Calu3 (cell line): ENCODE data around the gene CD302. TPM values are rescaled to one million over a fixed set of nuclear protein-coding genes. Genes with fewer than 3 reads are reported as not detected.
A peak's percentile ranks its signal among the peaks of the same experiment; 100 is the strongest.

Experiments
- BruUV-seq: library from RNA; stranded (reverse); fragments of 400-500 nt; replicated peaks from 2 replicates; lab custom pipeline; 2021; lab: Mats Ljungman, UMichigan
- CTCF ChIA-PET: fragments of 300-600 bp; sonication (Branson Sonifier 250); formaldehyde crosslinking; loops from one replicate; lab custom pipeline; 2022; ENCODE audit warnings: antibody characterized with exemption; lab: Charles Lee
- DNase-seq: peaks from one replicate; pipeline ENCODE4 v3.0.0; 2022
- H3K27ac Mint-ChIP-seq: one replicate; pipeline ENCODE4 v1.8.0; 2022; ENCODE audit warnings: mixed read lengths; ENCODE audit not compliant: unreplicated experiment
- H3K27me3 Mint-ChIP-seq: one replicate; pipeline ENCODE4 v1.8.0; 2022; ENCODE audit warnings: mixed read lengths; ENCODE audit not compliant: unreplicated experiment
- H3K36me3 Mint-ChIP-seq: one replicate; pipeline ENCODE4 v1.8.0; 2022; ENCODE audit warnings: mild to moderate bottlenecking, moderate library complexity, mixed read lengths; ENCODE audit not compliant: insufficient read depth, unreplicated experiment
- H3K4me1 Mint-ChIP-seq: one replicate; pipeline ENCODE4 v1.8.0; 2022; ENCODE audit warnings: mild to moderate bottlenecking, low read depth, mixed read lengths; ENCODE audit not compliant: unreplicated experiment
- H3K4me3 Mint-ChIP-seq: one replicate; pipeline ENCODE4 v1.8.0; 2022; ENCODE audit warnings: mild to moderate bottlenecking, low read depth, moderate library complexity, mixed read lengths; ENCODE audit not compliant: unreplicated experiment
- H3K9me3 Mint-ChIP-seq: one replicate; pipeline ENCODE4 v1.8.0; 2022; ENCODE audit warnings: low read depth, mixed read lengths; ENCODE audit not compliant: unreplicated experiment
- CTCF ChIP-seq: fragments of 200-600 bp; IDR thresholded peaks from one replicate; pipeline ENCODE4 v1.8.0; 2022; ENCODE audit warnings: antibody characterized with exemption; ENCODE audit not compliant: unreplicated experiment
- intact Hi-C: fragments of 100-400 bp; cut with micrococcal nuclease; formaldehyde crosslinking; loops from one replicate; pipeline ENCODE4 v1.10.0; 2022; ENCODE audit not compliant: unreplicated experiment
- total RNA-seq: library from RNA; stranded (reverse); gene quantifications from 2 replicates; pipeline ENCODE4 v1.2.3, GENCODE V29; 2022

Gene CD302
- total RNA-seq, 1 experiment from 2014 or later, result 5.4 TPM

DNA sequence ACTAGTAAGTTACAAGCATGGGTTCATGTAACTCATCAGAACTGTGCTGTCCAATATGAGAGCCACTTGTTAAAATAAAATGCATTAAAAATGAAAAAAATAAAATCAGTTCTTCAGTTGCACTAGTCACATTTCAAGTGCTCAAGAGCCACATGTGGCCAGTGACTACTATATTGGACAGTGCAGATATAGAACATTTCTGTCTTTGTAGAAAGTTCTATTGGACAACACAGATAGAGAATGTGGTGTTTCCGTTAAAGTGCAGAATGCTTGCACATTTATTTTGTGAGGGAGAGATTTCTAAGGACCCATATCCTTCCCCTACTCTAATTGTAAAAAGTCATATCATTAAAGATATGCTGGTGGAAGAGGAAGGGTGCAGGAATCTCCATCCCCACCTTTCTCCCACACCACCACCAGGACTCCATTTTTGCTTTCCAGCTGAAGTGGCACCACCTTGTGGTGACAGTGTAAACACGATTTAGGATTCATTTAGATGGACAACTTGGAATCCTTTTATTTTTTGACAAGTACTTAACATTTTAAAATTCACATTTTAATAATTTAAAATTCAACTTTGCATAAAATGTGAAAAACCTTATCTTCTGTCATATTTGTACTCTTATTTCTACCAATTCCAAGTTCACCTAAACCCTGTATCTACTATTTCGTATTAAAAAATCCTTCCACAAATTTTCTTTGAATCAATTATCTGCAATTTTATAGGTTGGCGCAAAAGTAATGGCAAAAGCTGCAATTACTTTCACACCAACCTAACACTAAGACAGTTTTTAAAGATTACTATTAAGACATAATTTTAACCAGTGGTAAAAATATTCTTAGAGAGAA, 9.4 kb upstream of the CD302 start:
- CTCF ChIA-PET, result interaction anchor here (0.5 kb wide), 1 partner anchor 23 kb away, joined by 3 read pairs; no protein-coding TSS in a partner anchor
- peak; percentile 61 for TF ChIP-seq CTCF
- Mint-ChIP-seq H3K9me3 (no peaks in the 10 kb centered on the region), H3K27ac (no peak overlapping the region), H3K4me3 (no peak overlapping the region), H3K4me1 (no peaks in the 10 kb centered on the region), H3K27me3 (no peaks in the 10 kb centered on the region), H3K36me3 (peaks cover 5% of the 10 kb centered on the region)
- no TSS peak for BruUV-seq
- peak; percentile 54 for DNase-seq
- intact Hi-C loops, result loop anchor here (10.0 kb wide), 1 partner anchor 157 kb away; no protein-coding TSS in a partner anchor

GRCh38 chr2:159804941-159805340, 6.9 kb upstream of the CD302 start:
- no peaks in the 10 kb centered on the region for H3K4me1 Mint-ChIP-seq
- DNase-seq, result no peak
- no peak for TF ChIP-seq CTCF
- H3K27ac Mint-ChIP-seq, result no peak overlapping the region
- H3K9me3 Mint-ChIP-seq, result no peaks in the 10 kb centered on the region
- no peaks in the 10 kb centered on the region for H3K27me3 Mint-ChIP-seq
- CTCF ChIA-PET, result no interaction called here
- no peak overlapping the region for H3K4me3 Mint-ChIP-seq
- peaks cover 5% of the 10 kb centered on the region for H3K36me3 Mint-ChIP-seq
- no TSS peak for BruUV-seq
- intact Hi-C loops, result loop anchor here (10.0 kb wide), 1 partner anchor 160 kb away; no protein-coding TSS in a partner anchor

- CTCF ChIA-PET, result no interaction called here
- TF ChIP-seq CTCF, result no peak
- peaks cover 10% of the 10 kb centered on the region for H3K36me3 Mint-ChIP-seq
- no peaks in the 10 kb centered on the region for H3K27me3 Mint-ChIP-seq
- H3K4me1 Mint-ChIP-seq, result peaks cover 6% of the 10 kb centered on the region
- no peak overlapping the region for H3K27ac Mint-ChIP-seq
- BruUV-seq, result no TSS peak
- H3K4me3 Mint-ChIP-seq, result no peak overlapping the region
- no peak for DNase-seq
- no peaks in the 10 kb centered on the region for H3K9me3 Mint-ChIP-seq
- intact Hi-C loops, result loop anchor here (10.0 kb wide), 1 partner anchor 161 kb away; no protein-coding TSS in a partner anchor
These were observed 5.4 kb upstream of the CD302 start for GRCh38 chr2:159803235-159803962.

DNA sequence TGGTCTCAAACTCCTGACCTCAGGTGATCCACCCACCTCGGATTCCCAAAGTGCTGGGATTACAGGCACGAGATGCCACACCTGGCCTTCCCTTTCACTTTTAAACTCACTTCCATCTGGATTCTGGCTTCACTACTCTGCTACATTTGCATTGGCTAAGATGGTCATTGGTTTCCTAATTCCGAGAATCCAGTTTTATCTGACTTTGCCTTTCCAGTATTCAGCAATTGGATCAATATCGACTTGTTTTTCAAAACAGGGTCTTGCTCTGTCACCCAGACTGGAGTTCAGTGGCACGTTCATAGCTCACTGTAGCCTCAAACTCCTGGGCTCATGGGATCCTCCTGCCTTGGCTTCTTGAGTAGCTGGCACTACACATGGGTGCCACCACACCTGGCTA, 4.7 kb upstream of the CD302 start:
- no peak for TF ChIP-seq CTCF
- no peak overlapping the region for H3K27ac Mint-ChIP-seq
- peaks cover 7% of the 10 kb centered on the region for H3K4me1 Mint-ChIP-seq
- DNase-seq, result no peak
- H3K9me3 Mint-ChIP-seq, result no peaks in the 10 kb centered on the region
- peaks cover 17% of the 10 kb centered on the region for H3K36me3 Mint-ChIP-seq
- no TSS peak for BruUV-seq
- H3K27me3 Mint-ChIP-seq, result no peaks in the 10 kb centered on the region
- intact Hi-C loops, result loop anchor here (10.0 kb wide), 1 partner anchor 162 kb away; no protein-coding TSS in a partner anchor
- no peak overlapping the region for H3K4me3 Mint-ChIP-seq
- CTCF ChIA-PET, result interaction anchor here (0.7 kb wide), 1 partner anchor 684 kb away, joined by 4 read pairs; no protein-coding TSS in a partner anchor
